Gastroesophageal sphincter (tissue), 3 donors: ENCODE measurements around the gene CCDC85B.

ENCODE experiments used
- CTCF ChIP-seq, 4 experiments: fragments of 200-600 bp in 2 of 4; fragments of 450-650 bp in 2 of 4; sonication (generic) in 1 of 4; IDR thresholded peaks; one replicate each; pipeline ENCODE4 v1.5.1; 2017 to 2019; ENCODE audit warnings: antibody characterized with exemption in 4 of 4, mild to moderate bottlenecking in 2 of 4, moderate library complexity in 2 of 4
- POLR2A ChIP-seq, 2 donors: fragments of 450-650 bp; IDR thresholded peaks; one replicate each; pipeline ENCODE4 v1.6.1; 2017; ENCODE audit warnings: antibody characterized with exemption in 2 of 2, mild to moderate bottlenecking in 2 of 2, moderate library complexity in 1 of 2

- TF ChIP-seq POLR2A (IDR thresholded peaks at IDR 0.05) (no peak), CTCF (IDR thresholded peaks at IDR 0.05) (no peak)
These were observed 5.1 kb downstream of the CCDC85B start for GRCh38 chr11:65895482-65895981.
